Keratinocyte (primary cell): Measurements from ENCODE around the gene ADAMTS9. TPM values are rescaled to one million over a fixed set of nuclear protein-coding genes. Genes with fewer than 3 reads are reported as not detected.

ENCODE experiments used
- DNase-seq: peaks from one replicate; pipeline ENCODE4 v3.0.0-alpha.2; 2011; ENCODE audit warnings: low read depth, missing footprints, low spot score
- FAIRE-seq: peaks from 2 replicates; lab custom pipeline; 2011; peaks lifted over from hg19 to GRCh38; lab: Jason Lieb, UNC
- H2AFZ ChIP-seq: 2 replicates; pipeline ENCODE4 v1.6.0; 2012; ENCODE audit warnings: low read length, control low read depth, inconsistent platforms; ENCODE audit not compliant: control insufficient read depth
- H3K27ac ChIP-seq: 2 replicates; pipeline ENCODE4 v1.5.1; 2011; ENCODE audit warnings: low read length; ENCODE audit not compliant: control insufficient read depth, insufficient read depth
- H3K27me3 ChIP-seq: 3 replicates; pipeline ENCODE4 v1.6.0; 2011; ENCODE audit warnings: low read length; ENCODE audit not compliant: control insufficient read depth, insufficient read depth; ENCODE audit errors: extremely low read depth
- H3K36me3 ChIP-seq, 2 experiments: 2 replicates in 1 of 2; 3 replicates in 1 of 2; pipeline ENCODE4 v1.5.1; 2011; ENCODE audit warnings: low read length in 2 of 2, mild to moderate bottlenecking in 1 of 2; ENCODE audit not compliant: control insufficient read depth in 2 of 2, insufficient read depth in 2 of 2; ENCODE audit errors: extremely low read depth in 1 of 2
- H3K4me1 ChIP-seq: 3 replicates; pipeline ENCODE4 v1.5.1; 2011; ENCODE audit warnings: low read length; ENCODE audit not compliant: control insufficient read depth, insufficient read depth; ENCODE audit errors: extremely low read depth
- H3K4me2 ChIP-seq: 3 replicates; pipeline ENCODE4 v1.6.0; 2011; ENCODE audit warnings: low read depth, low read length; ENCODE audit not compliant: control insufficient read depth, insufficient read depth; ENCODE audit errors: extremely low read depth
- H3K4me3 ChIP-seq, 3 experiments: fragments of 200-600 bp in 1 of 3; sonication (generic) in 1 of 3; 2 replicates in 2 of 3; 3 replicates in 1 of 3; pipeline ENCODE4 v1.5.1; 2011 to 2016; ENCODE audit warnings: low read length in 3 of 3, mild to moderate bottlenecking in 3 of 3, control low read depth in 2 of 3, inconsistent platforms in 1 of 3, low read depth in 1 of 3, mixed read lengths in 1 of 3, mixed run types in 1 of 3, moderate library complexity in 1 of 3; ENCODE audit not compliant: control insufficient read depth in 2 of 3, insufficient read depth in 2 of 3; ENCODE audit errors: extremely low read depth in 1 of 3
- H3K79me2 ChIP-seq: 2 replicates; pipeline ENCODE4 v1.6.0; 2012; ENCODE audit warnings: low read length; ENCODE audit not compliant: control insufficient read depth, insufficient read depth
- H3K9ac ChIP-seq: 3 replicates; pipeline ENCODE4 v1.6.0; 2011; ENCODE audit warnings: low read length; ENCODE audit not compliant: control insufficient read depth, insufficient read depth; ENCODE audit errors: extremely low read depth
- H3K9me1 ChIP-seq: 3 replicates; pipeline ENCODE4 v1.6.0; 2011; ENCODE audit warnings: low read length; ENCODE audit not compliant: control insufficient read depth, insufficient read depth; ENCODE audit errors: extremely low read depth
- H3K9me3 ChIP-seq: 2 replicates; pipeline ENCODE4 v1.5.1; 2012; ENCODE audit warnings: low read depth, low read length; ENCODE audit not compliant: control insufficient read depth
- H4K20me1 ChIP-seq: 3 replicates; pipeline ENCODE4 v1.6.0; 2011; ENCODE audit warnings: low read length; ENCODE audit not compliant: control insufficient read depth, insufficient read depth; ENCODE audit errors: extremely low read depth
- EZH2 ChIP-seq: IDR thresholded peaks from one replicate; pipeline ENCODE4 v1.6.1; 2012; ENCODE audit warnings: inconsistent platforms, mild to moderate bottlenecking, low read length, moderate library complexity
- dilution Hi-C: fragments of 300-500 bp; cut with MboI; formaldehyde crosslinking; loops from one replicate; pipeline ENCODE4 v1.7.0; 2020; ENCODE audit warnings: low sequenced_read_pairs; ENCODE audit not compliant: extremely low pct_ligation_motif_present
- polyA plus RNA-seq, 5 experiments: library from polyadenylated mRNA; depleted of rRNA in 3 of 5; stranded (reverse) in 3 of 5; stranded (forward) in 1 of 5; unstranded in 1 of 5; fragments of >200 nt; gene quantifications; 1 replicate in 1 of 5; 2 replicates in 3 of 5; 3 replicates in 1 of 5; pipeline versions ENCODE4 v1.2.1 to v1.2.3, GENCODE V29; 2011 to 2012; ENCODE audit warnings: missing spikeins in 2 of 5, low read depth in 1 of 5, low replicate concordance in 1 of 5
- TF ChIP-seq, protein P1 (sequence below), 3 experiments: IDR thresholded peaks in 1 of 3; conservative IDR thresholded peaks in 1 of 3; optimal IDR thresholded peaks in 1 of 3; 2 replicates in 2 of 3; 3 replicates in 1 of 3; pipeline versions ENCODE3 to v1.5.1; 2011; ENCODE audit warnings: low read length in 3 of 3, mild to moderate bottlenecking in 3 of 3, moderate library complexity in 2 of 3, control low read depth in 1 of 3, inconsistent platforms in 1 of 3; ENCODE audit not compliant: insufficient read depth in 2 of 3; ENCODE audit errors: extremely low read depth in 1 of 3

The ADAMTS9 gene
- polyA plus RNA-seq, 1 donor (not counting 4 experiments of a cell fraction or from before 2014, with no cell fraction given), result 0.43 TPM

DNA sequence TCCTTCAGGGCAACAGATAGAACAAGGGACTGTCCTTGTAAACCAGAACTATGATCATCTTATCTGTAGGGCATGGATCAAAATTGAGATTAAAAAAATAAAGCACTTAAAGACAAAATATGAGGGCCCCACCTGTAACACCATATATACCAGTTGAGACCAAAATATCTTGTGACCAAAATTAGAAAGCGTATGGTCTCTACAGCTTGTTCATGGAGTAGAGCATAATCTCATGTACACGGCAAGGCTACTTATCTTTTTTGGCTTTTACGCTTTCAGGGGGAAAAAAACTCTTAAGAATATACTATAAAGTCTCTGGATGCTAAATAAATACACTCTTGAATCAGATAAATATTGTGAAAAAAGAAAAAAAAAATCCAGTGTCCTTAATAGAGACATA is 49.3 kb downstream of the ADAMTS9 start:
- Histone ChIP-seq H3K9me1 (no peaks in the 10 kb centered on the region), H3K36me3 (no peaks in the 10 kb centered on the region), H3K4me2 (no peak overlapping the region), H3K27ac (no peak overlapping the region), H3K4me1 (no peaks in the 10 kb centered on the region), H3K79me2 (no peaks in the 10 kb centered on the region), H4K20me1 (no peaks in the 10 kb centered on the region), H3K9me3 (no peaks in the 10 kb centered on the region), H3K4me3 (no peak overlapping the region), H3K9ac (no peak overlapping the region), H2AFZ (no peak overlapping the region), H3K27me3 (no peaks in the 10 kb centered on the region)
- TF ChIP-seq, protein P1, sequence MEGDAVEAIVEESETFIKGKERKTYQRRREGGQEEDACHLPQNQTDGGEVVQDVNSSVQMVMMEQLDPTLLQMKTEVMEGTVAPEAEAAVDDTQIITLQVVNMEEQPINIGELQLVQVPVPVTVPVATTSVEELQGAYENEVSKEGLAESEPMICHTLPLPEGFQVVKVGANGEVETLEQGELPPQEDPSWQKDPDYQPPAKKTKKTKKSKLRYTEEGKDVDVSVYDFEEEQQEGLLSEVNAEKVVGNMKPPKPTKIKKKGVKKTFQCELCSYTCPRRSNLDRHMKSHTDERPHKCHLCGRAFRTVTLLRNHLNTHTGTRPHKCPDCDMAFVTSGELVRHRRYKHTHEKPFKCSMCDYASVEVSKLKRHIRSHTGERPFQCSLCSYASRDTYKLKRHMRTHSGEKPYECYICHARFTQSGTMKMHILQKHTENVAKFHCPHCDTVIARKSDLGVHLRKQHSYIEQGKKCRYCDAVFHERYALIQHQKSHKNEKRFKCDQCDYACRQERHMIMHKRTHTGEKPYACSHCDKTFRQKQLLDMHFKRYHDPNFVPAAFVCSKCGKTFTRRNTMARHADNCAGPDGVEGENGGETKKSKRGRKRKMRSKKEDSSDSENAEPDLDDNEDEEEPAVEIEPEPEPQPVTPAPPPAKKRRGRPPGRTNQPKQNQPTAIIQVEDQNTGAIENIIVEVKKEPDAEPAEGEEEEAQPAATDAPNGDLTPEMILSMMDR (optimal IDR thresholded peaks at IDR 0.05 in 1 of 3, IDR thresholded peaks at IDR 0.05 in 1 of 3, conservative IDR thresholded peaks at IDR 0.05 in 1 of 3; ENCODE audit: extremely low read depth in 1 of 3, insufficient read depth in 2 of 3, low read length in 3 of 3), result no peak
- TF ChIP-seq EZH2, result no peak
- DNase-seq, result no peak
- dilution Hi-C loops, result no loop called here
- FAIRE-seq, result no peak

DNA sequence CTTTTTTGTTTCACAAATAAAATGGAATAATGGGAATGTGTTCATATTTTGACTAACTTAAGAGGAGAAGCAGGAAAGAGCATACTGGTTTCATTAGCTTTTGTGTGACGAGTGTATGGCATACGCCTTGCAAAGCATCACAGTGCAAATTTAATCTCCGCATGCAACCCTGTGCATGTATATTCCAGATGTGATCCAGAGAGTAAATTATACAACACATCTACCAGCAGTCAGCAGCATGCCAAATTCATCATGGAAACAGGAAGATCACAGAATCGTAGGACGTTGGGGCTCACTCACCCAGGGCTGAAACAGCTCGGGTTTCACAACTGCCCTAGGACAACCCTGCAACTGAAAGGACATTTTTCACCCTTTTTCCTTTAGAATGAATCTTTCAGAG is 53.4 kb downstream of the ADAMTS9 start:
- H3K27ac ChIP-seq, result no peak overlapping the region
- no peak overlapping the region for H3K4me2 ChIP-seq
- no peaks in the 10 kb centered on the region for H3K36me3 ChIP-seq
- no peak overlapping the region for H2AFZ ChIP-seq
- H3K4me3 ChIP-seq, result no peak overlapping the region
- no peaks in the 10 kb centered on the region for H4K20me1 ChIP-seq
- DNase-seq (no peak), FAIRE-seq (no peak)
- dilution Hi-C loops, result no loop called here
- H3K9ac ChIP-seq, result no peak overlapping the region
- no peaks in the 10 kb centered on the region for H3K79me2 ChIP-seq
- no peaks in the 10 kb centered on the region for H3K4me1 ChIP-seq
- no peaks in the 10 kb centered on the region for H3K27me3 ChIP-seq
- no peaks in the 10 kb centered on the region for H3K9me3 ChIP-seq
- no peaks in the 10 kb centered on the region for H3K9me1 ChIP-seq
- TF ChIP-seq, protein P1 (optimal IDR thresholded peaks at IDR 0.05 in 1 of 3, IDR thresholded peaks at IDR 0.05 in 1 of 3, conservative IDR thresholded peaks at IDR 0.05 in 1 of 3; ENCODE audit: extremely low read depth in 1 of 3, insufficient read depth in 2 of 3, low read length in 3 of 3), result no peak
- TF ChIP-seq EZH2, result no peak
